HG03159 (cell line): Measurements from ENCODE around the gene KIF21B.
"Not testable (repeated sequence)": the region's sequence is repeated elsewhere in the genome, so short reads cannot be mapped to it uniquely, and the experiment has no call there.

ENCODE experiments used
- ATAC-seq: cut with Tn5 transposase; IDR thresholded peaks from one replicate; pipeline ENCODE4 v1.9.1; 2021; ENCODE audit warnings: mild to moderate bottlenecking, moderate library complexity; ENCODE audit not compliant: unreplicated experiment

Gene KIF21B

DNA sequence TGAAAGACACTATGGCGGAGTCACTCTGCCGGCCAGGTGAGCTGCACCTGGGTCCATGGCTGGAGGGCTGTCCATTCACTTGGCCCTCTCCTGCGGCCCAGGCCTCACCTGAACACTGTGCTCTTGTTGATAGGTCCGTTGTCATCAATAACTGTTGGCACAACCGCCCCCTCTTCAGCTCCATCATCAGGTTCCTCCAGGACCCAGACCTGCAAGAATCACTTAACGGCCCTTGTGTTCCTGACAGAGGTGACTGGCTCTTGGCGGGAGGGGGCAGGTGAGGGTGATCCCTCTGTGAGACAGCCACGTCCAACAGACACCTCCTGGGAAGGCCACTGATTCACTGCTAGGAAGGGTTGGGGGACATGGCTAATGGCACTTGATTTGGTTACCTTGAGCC is 73.9 kb downstream of the KIF21B start:
- ATAC-seq: no peak

DNA sequence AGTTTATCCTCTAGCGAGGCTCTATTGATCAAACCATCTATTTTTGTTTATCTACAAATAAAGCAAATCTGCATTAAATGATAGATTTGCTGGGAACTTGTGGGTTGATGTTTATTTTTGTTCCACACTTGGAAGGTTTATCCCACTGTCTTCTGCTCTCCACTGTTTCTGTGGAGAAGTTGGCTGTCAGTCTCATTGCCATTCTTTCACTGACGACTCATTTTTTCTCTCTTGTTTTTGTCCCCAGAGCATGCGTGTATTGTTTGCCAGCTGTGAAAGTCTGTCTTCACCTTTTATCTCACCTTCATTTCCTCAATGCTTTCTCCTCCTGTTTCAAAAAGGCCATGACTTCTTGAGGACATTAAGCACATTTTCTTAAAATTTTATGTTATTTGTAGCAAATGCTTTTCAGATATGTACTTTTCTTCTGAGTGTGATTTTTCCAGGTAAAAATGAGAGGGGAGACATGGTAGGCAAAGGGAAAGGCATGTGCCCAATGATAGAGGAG is 76.4 kb downstream of the KIF21B start:
- ATAC-seq: no peak

DNA sequence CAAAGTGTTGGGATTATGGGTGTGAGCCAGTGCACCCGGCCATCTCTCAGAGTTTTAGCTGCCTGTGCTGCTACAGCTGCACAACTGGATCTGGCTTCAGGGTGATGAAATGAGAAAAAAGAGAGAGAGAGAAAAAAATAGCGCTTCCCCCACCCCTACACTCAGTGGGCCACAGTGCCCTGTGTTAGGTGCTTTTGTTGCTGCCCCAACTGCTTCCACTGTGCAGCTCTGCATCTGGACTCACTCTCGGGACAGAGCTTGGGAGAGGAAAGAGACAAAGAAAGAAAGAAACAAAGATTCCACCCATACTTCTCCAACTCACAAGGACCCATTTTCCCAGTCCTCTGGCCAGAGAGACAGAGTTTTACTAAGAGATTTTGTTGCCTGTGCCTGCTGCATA is 78.4 kb downstream of the KIF21B start:
- ATAC-seq: no peak

DNA sequence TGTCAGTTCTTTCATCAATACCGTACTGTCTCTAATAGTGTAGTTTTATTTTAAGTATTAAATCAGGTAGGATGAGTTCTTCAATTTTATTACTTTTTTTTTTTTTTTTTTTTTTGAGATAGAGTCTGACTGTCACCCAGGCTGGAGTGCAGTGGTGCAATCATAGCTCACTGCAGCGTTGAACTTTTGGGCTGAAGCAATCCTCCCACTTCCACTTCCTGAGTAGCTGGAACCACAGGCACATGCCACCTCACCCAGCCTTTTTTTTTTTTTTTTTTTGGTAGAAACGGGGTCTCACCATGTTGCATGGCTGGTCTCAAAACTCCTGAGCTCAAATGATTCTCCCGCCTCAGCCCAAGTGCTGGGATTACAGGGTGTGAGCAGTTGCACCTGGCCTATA is 84.6 kb downstream of the KIF21B start:
- ATAC-seq: no peak

DNA sequence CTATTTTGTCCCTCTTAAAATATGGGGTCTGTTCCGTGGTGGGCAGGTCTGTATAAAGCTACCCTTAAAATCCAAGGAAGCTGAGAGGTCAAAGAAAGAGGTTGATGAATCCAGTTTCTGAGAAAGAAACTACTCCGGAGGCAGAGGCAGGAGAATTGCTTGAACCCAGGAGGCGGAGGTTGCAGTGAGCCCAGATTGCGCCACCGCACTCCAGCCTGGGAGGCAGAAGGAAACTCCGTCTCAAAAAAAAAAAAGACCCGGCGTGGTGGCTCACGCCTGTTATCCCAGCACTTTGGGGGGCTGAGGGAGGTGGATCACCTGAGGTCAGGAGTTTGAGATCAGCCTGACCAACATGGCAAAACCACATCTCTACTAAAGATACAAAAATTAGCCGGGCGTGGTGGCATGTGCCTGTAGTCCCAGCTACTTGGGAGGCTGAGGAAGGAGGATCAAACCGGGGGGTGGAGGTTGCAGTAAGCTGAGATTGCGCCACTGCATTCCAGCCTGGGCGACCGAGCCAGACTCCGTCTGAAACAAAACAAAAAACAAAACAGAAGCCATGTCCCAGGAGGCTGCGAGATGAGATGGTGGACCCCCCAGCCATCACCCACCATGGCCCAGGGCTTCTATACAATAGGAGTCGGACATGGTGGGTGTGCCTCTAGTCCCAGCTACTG is 88.1 kb downstream of the KIF21B start:
- ATAC-seq: not testable (repeated sequence)

DNA sequence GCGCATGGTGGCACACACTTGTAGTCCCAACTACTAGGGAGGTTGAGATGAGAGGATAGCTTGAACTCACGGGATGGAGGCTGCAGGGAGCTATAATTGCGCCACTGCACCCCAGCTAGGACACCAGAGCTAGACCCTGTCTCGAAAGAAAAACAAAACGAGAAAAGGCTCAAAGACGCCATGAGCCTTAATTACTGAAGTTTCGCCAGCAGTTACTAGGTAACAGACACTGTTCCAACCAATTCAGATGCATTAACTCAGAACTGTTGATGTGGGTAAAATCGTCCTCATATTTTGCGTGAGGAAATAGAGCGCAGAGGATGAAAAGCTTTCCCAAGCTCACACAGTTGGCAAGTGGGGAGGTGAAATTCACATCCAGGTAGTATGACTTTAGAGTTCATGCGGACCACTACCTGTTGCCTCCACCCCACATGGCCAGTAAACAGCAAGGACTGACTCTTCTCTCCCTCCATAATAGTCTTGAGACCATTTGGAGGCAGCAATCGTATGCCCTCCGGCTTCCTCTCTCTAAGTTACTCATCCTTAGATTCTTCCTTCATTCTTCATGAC is 88.8 kb downstream of the KIF21B start:
- ATAC-seq: no peak

DNA sequence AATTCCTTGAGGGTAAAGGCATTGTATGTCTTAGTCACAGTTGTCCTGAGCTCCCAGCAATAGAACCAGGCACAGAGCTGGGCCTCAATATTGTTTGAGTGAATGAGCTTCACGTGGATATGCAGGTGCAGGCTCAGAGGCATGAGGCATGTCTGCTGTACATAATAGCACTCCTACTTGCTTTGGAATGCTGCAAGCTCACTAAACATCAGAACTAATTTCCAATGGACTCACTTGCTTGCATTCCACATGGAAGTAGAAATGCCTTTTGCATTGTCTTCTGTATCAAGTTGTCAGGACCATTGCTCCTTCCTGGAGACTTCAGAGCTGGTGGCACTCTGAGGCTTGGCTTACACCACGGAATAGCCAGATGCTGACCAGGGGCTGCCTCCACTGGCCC is 91.7 kb downstream of the KIF21B start:
- no peak for ATAC-seq

DNA sequence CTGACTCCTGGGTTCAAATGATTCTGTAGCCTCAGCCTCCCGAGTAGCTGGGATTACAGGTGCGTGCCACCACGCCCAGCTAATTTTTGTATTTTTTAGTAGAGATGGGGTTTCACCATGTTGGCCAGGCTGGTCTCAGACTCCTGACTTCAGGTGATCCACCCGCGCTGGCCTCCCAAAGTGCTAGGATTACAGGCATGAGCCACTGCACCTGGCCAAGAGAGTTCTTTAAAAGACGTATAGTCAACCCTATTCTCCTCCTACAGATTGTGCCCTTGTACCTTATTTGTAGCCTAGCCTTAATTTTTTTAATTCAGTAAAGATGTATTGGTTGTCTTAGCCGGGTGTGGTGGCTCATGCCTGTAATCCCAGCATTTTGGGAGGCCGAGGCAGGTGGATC is 93.2 kb downstream of the KIF21B start:
- ATAC-seq: not testable (repeated sequence)

DNA sequence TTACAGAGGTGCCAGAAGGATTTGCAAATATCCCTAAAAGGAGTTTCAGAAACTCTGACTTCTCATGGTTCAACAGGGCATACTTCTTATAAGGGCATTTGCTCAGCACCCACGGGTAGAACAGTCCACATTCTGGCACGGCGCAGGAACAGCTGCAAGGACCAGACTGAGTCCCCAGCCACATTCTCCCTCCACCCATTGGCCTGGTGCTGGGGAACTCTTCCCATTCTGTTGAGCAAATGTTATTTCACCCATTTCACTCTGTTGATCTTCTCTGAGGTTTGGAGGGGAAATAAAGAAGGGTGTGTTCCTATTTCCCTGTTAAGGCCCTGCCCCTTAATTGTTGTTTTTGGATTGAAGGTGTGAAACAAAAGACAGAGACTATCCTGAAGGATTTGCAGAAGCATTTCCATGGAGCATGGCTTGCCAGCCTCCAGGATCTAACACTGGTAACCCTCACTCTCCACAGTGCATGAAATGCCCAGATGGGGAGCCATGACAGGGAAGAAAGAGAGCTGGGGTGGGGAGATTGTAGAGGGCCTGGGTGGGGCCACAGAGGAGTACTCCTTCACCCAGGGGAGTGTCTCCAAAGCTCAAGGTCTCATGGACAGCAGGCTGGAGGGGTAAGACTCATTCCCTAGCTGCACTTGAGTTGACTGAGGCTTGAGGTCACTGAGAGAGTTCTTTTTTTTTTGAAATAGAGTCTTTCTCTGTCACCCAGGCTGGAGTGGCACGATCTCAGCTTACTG is 93.8 kb downstream of the KIF21B start:
- ATAC-seq: no peak

DNA sequence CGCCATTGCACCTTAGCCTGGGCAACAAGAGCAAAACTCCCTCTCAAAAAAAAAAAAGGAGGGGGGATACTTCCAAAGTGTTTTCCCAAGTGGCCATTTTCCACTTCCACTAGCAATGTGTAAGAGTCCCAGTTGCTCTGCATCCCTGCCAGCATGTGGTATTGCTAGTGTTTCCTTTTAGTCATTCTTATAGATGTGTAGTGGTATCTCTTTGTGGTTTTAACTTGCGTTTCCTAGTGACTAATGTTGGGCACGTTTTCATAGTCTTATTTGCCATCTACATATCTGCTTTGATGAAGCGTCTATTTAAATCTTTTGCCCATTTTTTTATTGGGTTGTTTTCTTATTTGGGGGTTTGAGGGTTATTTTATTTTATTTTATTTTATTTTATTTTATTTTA is 97.7 kb downstream of the KIF21B start:
- ATAC-seq: no peak

DNA sequence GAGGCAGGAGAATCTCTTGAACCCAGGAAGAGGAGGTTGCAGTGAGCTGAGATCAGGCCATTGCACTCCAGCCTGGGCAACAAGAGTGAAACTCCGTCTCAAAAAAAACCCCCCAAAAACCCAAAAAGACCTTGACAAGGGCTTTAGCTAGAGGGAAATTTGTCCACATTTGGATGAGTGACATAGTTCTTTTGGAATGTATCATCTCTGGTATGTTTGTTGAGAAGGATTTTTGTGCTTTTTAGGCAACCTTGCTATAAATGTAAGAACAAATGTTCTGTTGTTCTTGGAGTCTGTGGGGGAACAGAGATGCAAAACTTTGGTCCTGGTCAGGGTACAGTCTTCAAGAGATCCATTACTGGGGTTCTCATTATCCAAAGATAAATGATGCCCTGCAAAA is 99.9 kb downstream of the KIF21B start:
- ATAC-seq: no peak

DNA sequence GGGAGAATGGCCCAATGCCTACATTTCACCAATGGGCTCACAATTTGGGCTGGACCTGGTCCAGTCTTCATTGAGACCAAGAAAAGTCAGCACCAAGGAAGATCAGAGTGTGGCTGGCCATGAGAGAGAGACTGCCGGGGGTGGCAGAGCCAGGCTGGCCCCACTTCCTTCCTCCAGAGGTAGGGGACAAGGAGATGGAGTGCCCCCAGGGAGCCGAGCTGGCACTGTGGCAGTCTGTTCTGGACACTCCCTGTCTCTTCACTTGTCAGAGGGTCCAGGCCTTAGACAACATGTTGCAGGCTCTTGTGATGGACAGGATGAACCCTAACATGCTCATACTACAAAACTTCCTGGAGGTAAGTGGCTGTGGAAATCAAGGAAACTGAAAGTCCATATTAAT is 101.1 kb downstream of the KIF21B start:
- no peak for ATAC-seq

DNA sequence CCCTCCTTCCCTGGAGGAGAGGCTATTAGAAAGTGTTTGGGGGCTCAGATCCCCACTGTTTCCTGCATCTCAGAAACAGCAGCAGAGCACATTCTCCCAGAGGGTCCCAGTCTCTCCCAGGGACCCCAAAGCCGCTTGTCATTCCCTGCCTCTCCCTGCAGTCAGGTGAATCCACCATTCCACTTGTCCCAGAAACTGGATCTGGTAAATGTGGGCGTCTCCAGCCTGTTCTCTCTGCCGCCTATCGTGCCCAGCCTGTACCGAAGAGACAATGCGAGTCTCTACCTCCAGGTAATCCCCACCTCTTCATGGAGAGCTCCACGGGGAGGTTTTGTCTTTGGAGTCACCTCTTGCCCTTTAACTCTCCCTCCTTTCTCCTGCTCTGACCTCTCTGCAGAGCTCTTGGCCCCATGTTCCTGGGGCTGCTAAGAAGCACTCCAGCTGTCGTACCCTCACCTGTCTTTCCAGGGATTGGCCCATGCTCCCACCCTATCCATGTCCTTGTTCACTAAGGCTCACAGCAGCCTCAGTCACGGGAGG is 101.9 kb downstream of the KIF21B start:
- no peak for ATAC-seq
